BLaER1 treated with 17β-estradiol and CSF1 and Interleukin-3, amounts not matched to agents 10 nM and 100 nM (cell line): Measurements from ENCODE around the gene ADGRD2.
A peak's percentile ranks its signal among the peaks of the same experiment; 100 is the strongest.

ENCODE experiments used
- H3K27ac ChIP-seq, 11 experiments: shearing (Covaris generic); formaldehyde crosslinking; 2 replicates each; pipeline ENCODE4 v1.8.1; 2022
- H3K27me3 ChIP-seq, 11 experiments: shearing (Covaris generic); formaldehyde crosslinking; 2 replicates each; pipeline ENCODE4 v1.8.1; 2022
- H3K36me3 ChIP-seq, 11 experiments: shearing (Covaris generic); formaldehyde crosslinking; 2 replicates each; pipeline ENCODE4 v1.8.1; 2022
- H3K4me1 ChIP-seq, 10 experiments: shearing (Covaris generic); formaldehyde crosslinking; 2 replicates each; pipeline ENCODE4 v1.8.1; 2022
- H3K4me2 ChIP-seq, 11 experiments: shearing (Covaris generic); formaldehyde crosslinking; 2 replicates each; pipeline ENCODE4 v1.8.1; 2022
- H3K4me3 ChIP-seq, 10 experiments: shearing (Covaris generic); formaldehyde crosslinking; 2 replicates each; pipeline ENCODE4 v1.8.1; 2022
- H3K9ac ChIP-seq, 11 experiments: shearing (Covaris generic); formaldehyde crosslinking; 2 replicates each; pipeline ENCODE4 v1.8.1; 2022
- H3K9me3 ChIP-seq, 11 experiments: shearing (Covaris generic); formaldehyde crosslinking; replicated peaks in 1 of 11; 2 replicates each; pipeline ENCODE4 v1.8.1; 2022
- H4K20me1 ChIP-seq, 11 experiments: shearing (Covaris generic); formaldehyde crosslinking; 2 replicates each; pipeline ENCODE4 v1.8.1; 2022
- Cebpa-rat ChIP-seq, 11 experiments: shearing (Covaris generic); IDR thresholded peaks; 2 replicates each; pipeline ENCODE4 v1.8.1; 2022

The ADGRD2 gene

GRCh38 chr9:124427281-124427680 lies 23.0 kb upstream of the ADGRD2 start:
- no peaks in the 10 kb centered on the region for H3K4me1 ChIP-seq
- H4K20me1 ChIP-seq = no peaks in the 10 kb centered on the region
- TF ChIP-seq Cebpa-rat (IDR thresholded peaks at IDR 0.05) = no peak
- no peak overlapping the region for H3K4me2 ChIP-seq
- no peaks in the 10 kb centered on the region for H3K36me3 ChIP-seq
- H3K4me3 ChIP-seq = no peak overlapping the region
- H3K9ac ChIP-seq = no peak overlapping the region
- no peaks in the 10 kb centered on the region for H3K9me3 ChIP-seq
- H3K27me3 ChIP-seq = no peaks in the 10 kb centered on the region
- H3K27ac ChIP-seq = no peak overlapping the region

DNA sequence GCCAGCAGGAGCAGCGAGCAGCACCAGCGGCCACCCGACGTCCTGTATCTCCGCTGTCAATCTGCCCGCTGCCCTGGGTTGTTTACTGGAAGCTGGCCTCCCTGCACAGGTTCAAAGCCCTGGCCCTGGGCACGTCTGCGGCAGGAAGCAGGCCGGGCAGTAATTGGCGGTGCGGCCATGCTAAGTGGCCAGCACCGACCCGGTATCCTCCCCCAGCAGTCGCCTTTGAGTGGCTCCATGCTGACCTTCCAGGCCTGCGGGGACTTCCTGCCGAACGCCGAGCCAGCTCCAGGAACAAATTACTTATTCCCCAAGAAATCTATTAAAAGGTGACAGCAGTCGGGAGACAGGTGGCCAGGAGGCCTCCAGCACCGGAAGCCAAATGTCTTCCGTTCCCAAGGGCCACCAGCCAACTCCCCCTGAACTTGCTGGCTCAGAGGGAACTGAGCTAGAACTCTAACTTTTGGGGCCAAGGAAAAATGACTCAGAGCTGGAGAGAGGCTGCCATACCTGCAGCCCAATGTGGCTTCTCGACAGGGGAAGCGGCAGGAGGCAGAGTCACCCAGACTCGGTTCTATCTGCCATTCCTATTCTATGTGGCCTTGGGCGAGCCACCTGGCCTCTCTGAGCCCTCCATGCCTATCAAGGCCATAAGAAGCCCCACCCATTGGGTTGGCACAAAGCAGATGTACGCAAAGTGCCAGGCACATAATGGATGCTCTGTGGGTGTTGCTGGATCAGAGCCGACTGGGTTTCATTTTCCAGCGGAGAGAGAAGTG lies 21.3 kb upstream of the ADGRD2 start:
- Histone ChIP-seq H4K20me1 (no peaks in the 10 kb centered on the region), H3K4me1 (no peaks in the 10 kb centered on the region), H3K27me3 (no peaks in the 10 kb centered on the region), H3K4me3 (no peak overlapping the region), H3K4me2 (no peak overlapping the region), H3K9ac (no peak overlapping the region), H3K27ac (no peak overlapping the region), H3K36me3 (no peaks in the 10 kb centered on the region), H3K9me3 (no peaks in the 10 kb centered on the region)
- no peak for TF ChIP-seq Cebpa-rat (IDR thresholded peaks at IDR 0.05)

DNA sequence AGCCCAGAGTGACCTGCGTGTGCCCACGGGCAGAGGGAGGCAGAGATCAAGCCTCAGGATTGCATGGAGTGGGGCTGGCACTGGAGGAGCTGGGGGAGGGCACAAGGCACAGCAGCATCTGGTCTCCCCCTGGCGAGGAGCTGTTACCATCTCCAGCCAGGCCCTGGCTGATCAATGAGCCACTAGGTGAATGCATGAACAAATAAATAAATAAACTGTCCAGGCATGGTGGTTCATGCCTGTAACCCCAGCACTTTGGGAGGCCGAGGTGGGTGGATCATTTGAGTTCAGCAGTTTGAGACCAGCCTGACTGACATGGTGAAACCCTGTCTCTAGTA lies 20.8 kb upstream of the ADGRD2 start:
- Histone ChIP-seq H3K4me3 (no peak overlapping the region), H3K27ac (no peak overlapping the region), H3K4me1 (no peaks in the 10 kb centered on the region), H3K27me3 (no peaks in the 10 kb centered on the region), H3K9ac (no peak overlapping the region), H4K20me1 (no peaks in the 10 kb centered on the region), H3K36me3 (no peaks in the 10 kb centered on the region), H3K4me2 (no peak overlapping the region), H3K9me3 (no peaks in the 10 kb centered on the region)
- TF ChIP-seq Cebpa-rat (IDR thresholded peaks at IDR 0.05) = no peak

DNA sequence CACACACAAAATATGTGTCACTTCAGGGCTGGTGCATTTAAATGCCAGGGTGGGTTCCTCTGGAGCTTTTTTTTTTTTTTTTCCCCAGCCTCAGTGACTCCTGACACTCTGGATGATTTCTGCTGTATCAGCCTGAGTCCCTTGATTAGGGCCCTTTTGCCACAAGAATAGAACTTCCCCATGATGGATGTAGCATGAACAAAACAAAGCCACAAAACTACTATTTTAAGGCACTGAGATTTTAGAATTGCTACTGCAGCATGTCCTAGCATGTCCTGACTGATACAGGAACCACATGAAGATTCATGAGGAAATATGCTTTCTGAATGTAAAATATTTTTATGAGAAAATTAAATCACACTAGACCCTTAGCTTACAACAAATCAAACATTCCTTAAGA lies 13.9 kb upstream of the ADGRD2 start:
- Histone ChIP-seq H3K9ac (peak overlapping the region in 1 of 11 experiments; percentile 21; a peak in 2 of 22 replicates), H3K36me3 (no peaks in the 10 kb centered on the region), H3K4me3 (no peak overlapping the region), H3K9me3 (peaks cover 0 to 12% (median 6%) of the 10 kb centered on the region in 11 experiments; a peak in 5 of 22 replicates), H3K27ac (peak overlapping the region in 6 of 11 experiments; percentile 4 to 40 (median 31); a peak in 8 of 22 replicates), H4K20me1 (no peaks in the 10 kb centered on the region), H3K4me2 (peak overlapping the region; percentile 26 to 72 (median 57); a peak in 21 of 22 replicates), H3K4me1 (peaks cover 24 to 36% (median 29%) of the 10 kb centered on the region in 10 experiments), H3K27me3 (no peaks in the 10 kb centered on the region)
- no peak for TF ChIP-seq Cebpa-rat (IDR thresholded peaks at IDR 0.05)

- no peak for TF ChIP-seq Cebpa-rat (IDR thresholded peaks at IDR 0.05)
- peak overlapping the region in 3 of 11 experiments; percentile 19 to 40 (median 39); a peak in 4 of 22 replicates for H3K27ac ChIP-seq
- H3K9me3 ChIP-seq = peaks cover 0 to 14% (median 7%) of the 10 kb centered on the region in 11 experiments; a peak in 12 of 22 replicates
- no peaks in the 10 kb centered on the region for H4K20me1 ChIP-seq
- no peaks in the 10 kb centered on the region for H3K36me3 ChIP-seq
- no peak overlapping the region for H3K4me3 ChIP-seq
- H3K27me3 ChIP-seq = no peaks in the 10 kb centered on the region
- H3K4me1 ChIP-seq = peaks cover 29 to 44% (median 36%) of the 10 kb centered on the region in 10 experiments
- peak overlapping the region; percentile 26 to 72 (median 57); a peak in 20 of 22 replicates for H3K4me2 ChIP-seq
- H3K9ac ChIP-seq = no peak overlapping the region
Observed at GRCh38 chr9:124437086-124437485, 13.2 kb upstream of the ADGRD2 start.

DNA sequence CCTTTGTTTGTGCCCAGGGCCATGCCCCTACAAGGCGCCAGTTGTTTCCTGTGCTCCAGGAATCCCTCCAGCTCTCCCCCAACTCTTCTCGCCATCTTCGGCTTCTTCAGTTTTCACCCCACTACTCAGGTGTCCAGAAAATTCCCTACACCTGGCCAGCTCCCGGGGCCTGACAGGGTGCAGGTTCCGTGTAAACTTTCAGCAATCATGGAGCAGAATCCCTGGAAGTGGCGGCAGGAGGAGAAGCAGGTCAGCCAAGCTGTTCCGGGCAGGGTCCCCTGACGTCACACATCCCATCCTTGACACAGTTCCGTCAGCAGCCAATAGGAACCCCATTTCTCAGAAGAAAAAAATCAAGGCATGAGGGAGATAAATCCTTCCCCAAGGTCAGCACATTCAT lies 12.2 kb upstream of the ADGRD2 start:
- no peaks in the 10 kb centered on the region for H3K36me3 ChIP-seq
- no peaks in the 10 kb centered on the region for H4K20me1 ChIP-seq
- no peak overlapping the region for H3K4me2 ChIP-seq
- H3K9me3 ChIP-seq = peaks cover 0 to 20% (median 11%) of the 10 kb centered on the region in 11 experiments; a peak in 14 of 22 replicates
- no peak overlapping the region for H3K27ac ChIP-seq
- TF ChIP-seq Cebpa-rat (IDR thresholded peaks at IDR 0.05) = no peak
- H3K4me3 ChIP-seq = no peak overlapping the region
- peaks cover 35 to 54% (median 46%) of the 10 kb centered on the region in 10 experiments for H3K4me1 ChIP-seq
- H3K27me3 ChIP-seq = no peaks in the 10 kb centered on the region
- no peak overlapping the region for H3K9ac ChIP-seq

GRCh38 chr9:124439086-124439485 lies 11.2 kb upstream of the ADGRD2 start:
- Histone ChIP-seq H3K27me3 (no peaks in the 10 kb centered on the region), H3K4me3 (no peak overlapping the region), H3K4me2 (no peak overlapping the region), H3K4me1 (peaks cover 35 to 56% (median 46%) of the 10 kb centered on the region in 10 experiments), H3K9ac (no peak overlapping the region), H3K9me3 (peaks cover 0 to 20% (median 11%) of the 10 kb centered on the region in 11 experiments; a peak in 14 of 22 replicates), H4K20me1 (no peaks in the 10 kb centered on the region), H3K27ac (no peak overlapping the region), H3K36me3 (no peaks in the 10 kb centered on the region)
- no peak for TF ChIP-seq Cebpa-rat (IDR thresholded peaks at IDR 0.05)

- no peak for TF ChIP-seq Cebpa-rat (IDR thresholded peaks at IDR 0.05)
- Histone ChIP-seq H4K20me1 (no peaks in the 10 kb centered on the region), H3K4me2 (peak overlapping the region in 2 of 11 experiments; percentile 73 to 78; a peak in 1 of 22 replicates), H3K4me1 (peaks cover 35 to 56% (median 46%) of the 10 kb centered on the region in 10 experiments), H3K9me3 (peaks cover 0 to 20% (median 11%) of the 10 kb centered on the region in 11 experiments; a peak in 14 of 22 replicates), H3K4me3 (no peak overlapping the region), H3K27me3 (no peaks in the 10 kb centered on the region), H3K9ac (no peak overlapping the region), H3K36me3 (no peaks in the 10 kb centered on the region), H3K27ac (no peak overlapping the region)
Observed at GRCh38 chr9:124439686-124440243, 10.5 kb upstream of the ADGRD2 start.

- no peak overlapping the region for H3K4me3 ChIP-seq
- no peak for TF ChIP-seq Cebpa-rat (IDR thresholded peaks at IDR 0.05)
- H3K4me1 ChIP-seq = peaks cover 28 to 50% (median 42%) of the 10 kb centered on the region in 10 experiments
- peaks cover 0 to 20% (median 11%) of the 10 kb centered on the region in 11 experiments; a peak in 14 of 22 replicates for H3K9me3 ChIP-seq
- peak overlapping the region in 9 of 11 experiments; percentile 46 to 78 (median 69); a peak in 17 of 22 replicates for H3K4me2 ChIP-seq
- H3K36me3 ChIP-seq = no peaks in the 10 kb centered on the region
- H4K20me1 ChIP-seq = no peaks in the 10 kb centered on the region
- no peaks in the 10 kb centered on the region for H3K27me3 ChIP-seq
- H3K27ac ChIP-seq = no peak overlapping the region
- 0 out of 22 replicates have a peak overlapping the region, but pooled peaks of 3 of the 11 experiments have one; percentile 5 to 25 (median 16) for H3K9ac ChIP-seq
Observed at GRCh38 chr9:124440786-124441185, 9.5 kb upstream of the ADGRD2 start.
